ENCODE measurements around the gene RNASE3. TPM values are rescaled to one million over a fixed set of nuclear protein-coding genes. Genes with fewer than 3 reads are reported as not detected.

RNASE3 gene
- total RNA-seq (2022; extraction: Qiagen RNA extraction), result not detected in 5 replicates

DNA sequence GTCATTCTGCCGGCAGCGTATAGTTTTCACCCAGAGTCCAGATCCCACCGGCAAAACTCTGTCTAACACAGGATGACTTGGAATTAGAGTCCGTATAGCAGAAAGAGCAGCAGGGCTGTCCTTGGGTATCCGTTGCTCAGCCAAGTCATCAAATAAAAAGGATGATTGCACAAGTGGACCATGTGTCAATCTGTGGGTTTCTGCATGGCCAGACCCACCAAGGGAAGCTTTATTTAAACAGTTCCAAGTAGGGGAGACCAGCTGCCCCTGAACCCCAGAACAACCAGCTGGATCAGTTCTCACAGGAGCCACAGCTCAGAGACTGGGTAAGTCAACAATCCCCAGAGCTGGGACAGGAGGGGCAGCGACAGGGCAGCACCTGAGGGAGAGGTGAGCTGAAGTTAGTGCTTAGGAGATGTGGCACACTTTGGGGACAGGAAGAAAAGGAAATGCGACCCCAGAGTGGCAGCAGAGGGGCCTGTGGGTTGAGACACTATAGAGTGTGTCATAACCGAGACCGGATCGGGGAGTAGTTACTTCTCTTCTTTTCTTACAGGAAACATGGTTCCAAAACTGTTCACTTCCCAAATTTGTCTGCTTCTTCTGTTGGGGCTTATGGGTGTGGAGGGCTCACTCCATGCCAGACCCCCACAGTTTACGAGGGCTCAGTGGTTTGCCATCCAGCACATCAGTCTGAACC is at the start of gene RNASE3:
Gene RNASE3, plus strand, starts transcription at position 260 of the 700 bp plus-strand sequence. Its CDS starts 302 bp downstream, at position 562.

Other genes with a start within 250 kb of the RNASE3 start
- gene OR6S1, start 249.7 kb upstream of the RNASE3 start, total RNA-seq (2022; extraction: Qiagen RNA extraction), result not detected in 5 replicates
- 5.5 to 8.9 TPM (median 8.1 TPM) in 5 replicates for gene RNASE4, start 206.8 kb upstream of the RNASE3 start, total RNA-seq (2022; extraction: Qiagen RNA extraction)
- gene ANG, start 202.6 kb upstream of the RNASE3 start, total RNA-seq (2022; extraction: Qiagen RNA extraction), result 8.0 to 13.7 TPM (median 9.4 TPM) in 5 replicates
- gene EDDM3A, start 145.5 kb upstream of the RNASE3 start, total RNA-seq (2022; extraction: Qiagen RNA extraction), result not detected in 5 replicates
- gene EDDM3B, start 123.0 kb upstream of the RNASE3 start, total RNA-seq (2022; extraction: Qiagen RNA extraction), result not detected in 5 replicates
- gene RNASE6, start 110.1 kb upstream of the RNASE3 start, total RNA-seq (2022; extraction: Qiagen RNA extraction), result not detected in 5 replicates
- gene RNASE1, start 88.5 kb upstream of the RNASE3 start, total RNA-seq (2022; extraction: Qiagen RNA extraction), result 0.15 to 0.57 TPM (median 0.25 TPM) in 5 replicates
- not detected in 5 replicates for gene RNASE2, start 64.1 kb downstream of the RNASE3 start, total RNA-seq (2022; extraction: Qiagen RNA extraction)
- 73.4 to 80.5 TPM (median 75.1 TPM) in 5 replicates for gene METTL17, start 98.6 kb downstream of the RNASE3 start, total RNA-seq (2022; extraction: Qiagen RNA extraction)
- gene SLC39A2, start 107.9 kb downstream of the RNASE3 start, total RNA-seq (2022; extraction: Qiagen RNA extraction), result not detected in 5 replicates
- 2.1 to 4.2 TPM (median 2.6 TPM) in 5 replicates for gene NDRG2, start 133.7 kb downstream of the RNASE3 start, total RNA-seq (2022; extraction: Qiagen RNA extraction)
- not detected in 5 replicates for gene TPPP2, start 138.8 kb downstream of the RNASE3 start, total RNA-seq (2022; extraction: Qiagen RNA extraction)
- not detected in 5 replicates for gene RNASE13, start 143.4 kb downstream of the RNASE3 start, total RNA-seq (2022; extraction: Qiagen RNA extraction)
- not detected in 5 replicates for gene RNASE7, start 151.0 kb downstream of the RNASE3 start, total RNA-seq (2022; extraction: Qiagen RNA extraction)
- not detected in 5 replicates for gene RNASE8, start 166.4 kb downstream of the RNASE3 start, total RNA-seq (2022; extraction: Qiagen RNA extraction)
- 9.7 to 15.3 TPM (median 12.2 TPM) in 5 replicates for gene ARHGEF40, start 178.9 kb downstream of the RNASE3 start, total RNA-seq (2022; extraction: Qiagen RNA extraction)
- 18.3 to 35.5 TPM (median 31.4 TPM) in 5 replicates for gene ZNF219, start 207.3 kb downstream of the RNASE3 start, total RNA-seq (2022; extraction: Qiagen RNA extraction)
- 0.73 to 0.98 TPM (median 0.93 TPM) in 5 replicates for gene TMEM253, start 209.7 kb downstream of the RNASE3 start, total RNA-seq (2022; extraction: Qiagen RNA extraction)

All from A549 treated with CORT108297 at 1 μM for 4 hours (cell line).